Upper lobe of right lung (tissue), 1 donor: Measurements from ENCODE around the gene STK39. TPM values are rescaled to one million over a fixed set of nuclear protein-coding genes. Genes with fewer than 3 reads are reported as not detected.

ENCODE experiments used
- ATAC-seq: fragments of 200-7000 bp; cut with Tn5 transposase; one replicate; pipeline ENCODE4 v1.9.1; 2020; ENCODE audit warnings: mild to moderate bottlenecking, moderate library complexity
- DNase-seq: peaks from one replicate; pipeline ENCODE4 v3.0.0-alpha.2; 2020
- H3K27ac ChIP-seq: fragments of 200-600 bp; one replicate; pipeline ENCODE4 v1.8.0; 2022
- H3K27me3 ChIP-seq: fragments of 200-600 bp; one replicate; pipeline ENCODE4 v1.8.0; 2022; ENCODE audit warnings: mild to moderate bottlenecking
- H3K36me3 ChIP-seq: fragments of 200-600 bp; one replicate; pipeline ENCODE4 v1.8.0; 2022
- H3K4me1 ChIP-seq: fragments of 200-600 bp; one replicate; pipeline ENCODE4 v1.8.0; 2022
- H3K4me3 ChIP-seq: fragments of 200-600 bp; one replicate; pipeline ENCODE4 v1.8.0; 2022; ENCODE audit warnings: mild to moderate bottlenecking
- H3K9me3 ChIP-seq: fragments of 200-600 bp; one replicate; pipeline ENCODE4 v1.8.0; 2022
- intact Hi-C: fragments of 100-400 bp; cut with DNase I; formaldehyde crosslinking; loops from one replicate; pipeline ENCODE4 v1.11.0; 2022
- total RNA-seq: library from RNA; stranded (reverse); fragmentation: NEBNext Ultra II Directional; extraction: Animal tissue kit (Norgen Biotek cat#: 25700); gene quantifications from one replicate; pipeline ENCODE4 v1.2.1, GENCODE V29; 2021
- TF ChIP-seq, protein P1 (sequence below): fragments of 200-600 bp; IDR thresholded peaks from one replicate; pipeline ENCODE4 v1.8.0; 2022; ENCODE audit warnings: antibody characterized with exemption
- donor health status: DM: no; HTN: yes; CAD: no; lungs with severe emphysema.

STK39 gene
- total RNA-seq, 1 donor from 2014 or later = 13.2 TPM

DNA sequence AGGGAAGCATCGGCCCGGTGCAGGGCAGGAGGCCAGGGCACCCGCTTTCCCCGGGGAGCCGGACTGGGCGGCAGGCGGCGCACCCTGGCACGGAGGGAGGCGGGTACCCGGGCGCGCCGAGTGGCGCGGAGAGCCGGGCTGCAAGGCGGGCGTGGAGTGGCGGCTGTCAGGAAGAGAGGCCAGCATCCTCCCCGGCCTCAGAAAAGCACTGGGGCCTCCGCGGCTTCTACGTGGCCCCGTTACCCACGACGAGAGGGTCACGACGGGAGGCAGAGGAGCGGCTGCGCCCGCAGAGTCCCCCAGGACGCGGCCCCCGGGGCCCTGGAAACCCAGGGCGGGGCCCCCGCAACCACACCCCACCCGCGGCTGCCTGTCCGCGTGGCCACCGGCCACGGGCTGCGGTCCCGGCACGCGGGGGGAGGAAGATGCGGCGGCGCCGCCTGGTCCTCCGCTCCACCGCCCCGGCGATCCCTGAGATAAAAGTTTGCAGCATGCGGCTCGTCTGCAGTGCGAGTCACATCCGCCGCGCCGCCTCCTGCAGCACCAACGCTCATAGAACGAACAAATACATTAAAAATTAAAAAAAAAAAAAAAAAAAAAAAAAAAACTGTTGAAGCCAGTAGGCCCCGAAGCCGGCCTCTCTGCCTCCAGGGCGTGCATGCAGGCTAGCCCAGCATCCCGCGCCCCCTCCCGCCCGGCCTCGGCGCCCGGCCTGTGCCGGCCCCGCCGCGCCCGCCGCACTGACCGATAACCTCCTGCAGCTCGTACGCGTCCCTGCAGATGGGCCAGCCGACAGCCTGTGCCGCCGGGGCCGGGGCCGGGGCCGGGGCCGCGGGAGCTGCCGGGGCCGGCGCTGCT, 683 bp downstream of the STK39 start:
- Histone ChIP-seq H3K9me3 (no peaks in the 10 kb centered on the region), H3K4me1 (peaks cover 22% of the 10 kb centered on the region), H3K36me3 (no peaks in the 10 kb centered on the region), H3K27ac (peak overlapping the region; percentile 77), H3K4me3 (peak overlapping the region; percentile 73), H3K27me3 (no peaks in the 10 kb centered on the region)
- ATAC-seq (peak; percentile 88), DNase-seq (peak; percentile 91)
- intact Hi-C loops = no loop called here
- TF ChIP-seq, protein P1, sequence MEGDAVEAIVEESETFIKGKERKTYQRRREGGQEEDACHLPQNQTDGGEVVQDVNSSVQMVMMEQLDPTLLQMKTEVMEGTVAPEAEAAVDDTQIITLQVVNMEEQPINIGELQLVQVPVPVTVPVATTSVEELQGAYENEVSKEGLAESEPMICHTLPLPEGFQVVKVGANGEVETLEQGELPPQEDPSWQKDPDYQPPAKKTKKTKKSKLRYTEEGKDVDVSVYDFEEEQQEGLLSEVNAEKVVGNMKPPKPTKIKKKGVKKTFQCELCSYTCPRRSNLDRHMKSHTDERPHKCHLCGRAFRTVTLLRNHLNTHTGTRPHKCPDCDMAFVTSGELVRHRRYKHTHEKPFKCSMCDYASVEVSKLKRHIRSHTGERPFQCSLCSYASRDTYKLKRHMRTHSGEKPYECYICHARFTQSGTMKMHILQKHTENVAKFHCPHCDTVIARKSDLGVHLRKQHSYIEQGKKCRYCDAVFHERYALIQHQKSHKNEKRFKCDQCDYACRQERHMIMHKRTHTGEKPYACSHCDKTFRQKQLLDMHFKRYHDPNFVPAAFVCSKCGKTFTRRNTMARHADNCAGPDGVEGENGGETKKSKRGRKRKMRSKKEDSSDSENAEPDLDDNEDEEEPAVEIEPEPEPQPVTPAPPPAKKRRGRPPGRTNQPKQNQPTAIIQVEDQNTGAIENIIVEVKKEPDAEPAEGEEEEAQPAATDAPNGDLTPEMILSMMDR = peak; percentile 30

DNA sequence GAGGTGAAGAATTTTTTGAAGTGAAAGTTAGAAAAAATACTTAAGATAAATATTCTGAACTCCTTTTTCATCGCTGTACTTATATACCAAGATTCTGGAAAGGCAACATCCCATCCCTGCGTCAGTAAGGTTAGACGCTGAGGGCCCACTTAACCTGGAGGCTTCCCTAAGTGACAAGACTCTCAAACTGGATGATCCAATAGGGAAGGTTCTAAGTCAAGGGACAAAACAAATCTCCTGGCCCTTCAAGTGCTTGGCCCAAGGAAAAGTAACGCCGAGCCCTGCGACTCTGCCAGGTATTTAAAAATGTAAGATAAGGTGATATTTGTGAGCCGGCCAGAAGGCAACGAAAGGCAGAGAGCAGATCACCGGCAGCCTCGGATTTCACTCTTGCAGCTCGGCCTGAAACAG, 1.3 kb downstream of the STK39 start:
- no peak for DNase-seq
- intact Hi-C loops = no loop called here
- peaks cover 22% of the 10 kb centered on the region for H3K4me1 ChIP-seq

DNA sequence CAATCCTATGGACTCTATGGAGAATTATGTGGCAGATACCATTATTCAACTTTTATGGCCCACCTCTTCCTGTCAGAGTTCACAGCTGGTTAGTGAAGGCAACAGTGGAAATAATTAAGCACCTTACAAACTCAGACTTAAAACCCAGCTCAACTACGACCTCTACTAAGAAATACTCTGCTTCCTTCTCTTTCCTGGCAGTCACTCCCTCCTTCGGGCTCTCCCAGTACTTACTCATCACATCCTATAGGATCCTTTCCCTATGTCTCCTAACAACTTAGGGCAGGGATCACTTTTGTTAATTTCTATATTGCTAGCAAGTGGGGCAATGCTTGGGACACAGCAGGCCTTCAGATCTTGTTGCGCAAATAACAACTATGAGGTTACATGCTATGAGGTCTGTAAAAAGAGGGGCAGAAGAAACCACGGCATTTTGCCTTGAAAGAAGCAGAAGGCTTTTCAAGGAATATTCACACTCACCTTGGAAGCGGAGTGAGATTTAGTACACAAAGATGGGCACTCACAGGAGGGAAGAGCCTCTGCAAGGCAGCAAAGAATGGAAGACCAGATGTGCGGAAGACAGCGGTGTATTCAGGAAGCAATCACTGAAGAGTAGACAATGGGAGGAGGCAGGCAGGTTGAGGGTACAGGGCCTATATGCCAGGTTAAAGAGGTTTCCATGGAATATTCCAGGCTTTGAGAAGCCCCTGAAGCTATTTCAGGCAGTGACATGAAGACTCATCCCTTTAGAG, 2.1 kb downstream of the STK39 start:
- H3K4me3 ChIP-seq = no peak overlapping the region
- H3K27me3 ChIP-seq = no peaks in the 10 kb centered on the region
- no peak overlapping the region for H3K27ac ChIP-seq
- ATAC-seq = no peak
- no peak for DNase-seq
- H3K36me3 ChIP-seq = no peaks in the 10 kb centered on the region
- H3K9me3 ChIP-seq = no peaks in the 10 kb centered on the region
- intact Hi-C loops = no loop called here
- peaks cover 22% of the 10 kb centered on the region for H3K4me1 ChIP-seq
- TF ChIP-seq, protein P1 = no peak

More for the DNA sequence above, 1.3 kb downstream of the STK39 start:
- H3K27ac ChIP-seq = peak overlapping the region; percentile 77
- H3K27me3 ChIP-seq = no peaks in the 10 kb centered on the region
- H3K36me3 ChIP-seq = no peaks in the 10 kb centered on the region
- ATAC-seq = peak; percentile 2
- TF ChIP-seq, protein P1 = no peak
- H3K4me3 ChIP-seq = peak overlapping the region; percentile 73
- no peaks in the 10 kb centered on the region for H3K9me3 ChIP-seq

DNA sequence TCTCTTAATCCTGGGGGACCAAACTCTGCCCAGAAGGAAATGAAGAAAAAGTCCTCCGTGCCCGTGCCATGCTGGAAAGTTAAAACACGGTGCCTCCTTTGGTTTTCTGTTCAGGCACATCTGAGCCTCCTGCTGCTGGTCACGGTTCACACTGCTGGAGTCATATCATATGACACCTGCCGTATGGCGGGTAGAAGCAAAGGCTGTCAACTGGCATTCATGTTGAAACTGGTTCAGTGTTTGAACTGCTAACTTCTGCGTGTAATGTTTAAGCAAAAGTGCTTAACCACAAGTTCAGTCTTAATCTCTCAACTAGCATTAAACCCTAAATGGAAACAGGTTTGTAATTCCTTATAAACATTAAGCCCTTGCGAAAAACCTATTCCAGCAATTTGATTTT, 3.1 kb downstream of the STK39 start:
- peaks cover 22% of the 10 kb centered on the region for H3K4me1 ChIP-seq
- H3K27me3 ChIP-seq = no peaks in the 10 kb centered on the region
- H3K4me3 ChIP-seq = no peak overlapping the region
- DNase-seq (no peak), ATAC-seq (no peak)
- no peaks in the 10 kb centered on the region for H3K9me3 ChIP-seq
- H3K36me3 ChIP-seq = no peaks in the 10 kb centered on the region
- TF ChIP-seq, protein P1 = no peak
- H3K27ac ChIP-seq = no peak overlapping the region
- intact Hi-C loops = no loop called here

DNA sequence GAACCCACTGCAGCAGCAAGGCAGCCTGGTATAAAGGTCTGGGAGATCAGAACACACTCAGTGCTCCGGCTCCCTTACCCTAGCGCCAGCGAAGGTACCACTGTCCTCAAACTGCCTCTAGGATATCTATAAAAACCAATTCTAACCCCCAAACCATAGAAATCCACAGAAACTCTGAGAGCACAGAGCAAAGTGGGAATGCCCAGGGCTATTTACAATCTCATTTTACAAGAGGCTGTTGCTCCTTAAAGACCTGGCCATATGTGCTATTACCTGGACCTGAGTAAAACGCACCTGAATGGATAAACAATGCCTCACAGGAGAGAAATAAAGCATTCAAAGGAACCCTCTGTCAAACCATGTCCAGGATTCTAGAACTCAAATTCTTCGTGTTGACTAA, 4.3 kb downstream of the STK39 start:
- Histone ChIP-seq H3K4me3 (no peak overlapping the region), H3K27me3 (no peaks in the 10 kb centered on the region), H3K36me3 (no peaks in the 10 kb centered on the region), H3K4me1 (peaks cover 21% of the 10 kb centered on the region), H3K27ac (no peak overlapping the region), H3K9me3 (no peaks in the 10 kb centered on the region)
- TF ChIP-seq, protein P1 = no peak
- no peak for DNase-seq
- intact Hi-C loops = no loop called here
- no peak for ATAC-seq
